Measurements from ENCODE around the gene KRTAP10-6.
"Not testable (repeated sequence)": the region's sequence is repeated elsewhere in the genome, so short reads cannot be mapped to it uniquely, and the experiment has no call there.

- TF ChIP-seq CTCF, POLR2AphosphoS5, POLR2A (IDR thresholded peaks at IDR 0.05): not testable (repeated sequence)
Observed at GRCh38 chr21:44601091-44601490, 8.8 kb upstream of the KRTAP10-6 start.
